RPMI8226 (cell line): ENCODE data around the gene WNT1.

Source experiments
- DNase-seq: peaks from one replicate; pipeline ENCODE4 v3.0.0-alpha.2; 2015

Gene WNT1

GRCh38 chr12:48981757-48982157 is 3.6 kb downstream of the WNT1 start:
- no peak for DNase-seq

- no peak for DNase-seq
Measured at GRCh38 chr12:48982397-48983080, 4.4 kb downstream of the WNT1 start.

GRCh38 chr12:48985475-48985897 is 7.4 kb downstream of the WNT1 start:
- no peak for DNase-seq

GRCh38 chr12:48985901-48986300 is 7.8 kb downstream of the WNT1 start:
- no peak for DNase-seq

- DNase-seq = no peak
Measured at GRCh38 chr12:48986720-48987291, 8.7 kb downstream of the WNT1 start.

GRCh38 chr12:48988030-48988649 is 10.0 kb downstream of the WNT1 start:
- DNase-seq = peak; percentile 77

GRCh38 chr12:48990552-48990951 is 12.4 kb downstream of the WNT1 start:
- DNase-seq = no peak

GRCh38 chr12:48991247-48992050 is 13.3 kb downstream of the WNT1 start:
- DNase-seq = no peak

- DNase-seq = no peak
Measured at GRCh38 chr12:48993787-48994186, 15.7 kb downstream of the WNT1 start.

- no peak for DNase-seq
Measured at GRCh38 chr12:48994224-48995085, 16.3 kb downstream of the WNT1 start.

- DNase-seq = peak; percentile 70
Measured at GRCh38 chr12:48995086-48995879, 17.2 kb downstream of the WNT1 start.

GRCh38 chr12:48996794-48997718 is 18.9 kb downstream of the WNT1 start:
- peak; percentile 78 for DNase-seq

- peak; percentile 82 for DNase-seq
Measured at GRCh38 chr12:48997719-48998496, 19.8 kb downstream of the WNT1 start.

GRCh38 chr12:48998497-48999353 is 20.6 kb downstream of the WNT1 start:
- peak; percentile 74 for DNase-seq

- DNase-seq = peak; percentile 92
Measured at GRCh38 chr12:48999371-49000131, 21.4 kb downstream of the WNT1 start, which contains the start of gene DDN. DDN (minus strand) TSS chr12:48999375; CDS start chr12:48999287, 88 bp downstream.

GRCh38 chr12:49000346-49000745 is 22.2 kb downstream of the WNT1 start:
- DNase-seq = no peak

GRCh38 chr12:49008943-49009342 is 30.8 kb downstream of the WNT1 start:
- no peak for DNase-seq
